Fibroblast of lung (primary cell): ENCODE measurements around the gene FAM169A.

ENCODE experiments used
- EZH2 ChIP-seq: IDR thresholded peaks from 2 replicates; pipeline ENCODE4 v1.5.1; 2012; ENCODE audit warnings: low read length, control low read depth, mild to moderate bottlenecking; ENCODE audit errors: missing control alignments
- TF ChIP-seq, protein P1 (sequence below), 2 donors: IDR thresholded peaks in 1 of 2; conservative IDR thresholded peaks in 1 of 2; 1 replicate in 1 of 2; 2 replicates in 1 of 2; pipeline ENCODE4 v1.5.1; 2011 to 2012; ENCODE audit warnings: low read length in 2 of 2, control low read depth in 1 of 2, inconsistent platforms in 1 of 2, low read depth in 1 of 2, mild to moderate bottlenecking in 1 of 2

DNA sequence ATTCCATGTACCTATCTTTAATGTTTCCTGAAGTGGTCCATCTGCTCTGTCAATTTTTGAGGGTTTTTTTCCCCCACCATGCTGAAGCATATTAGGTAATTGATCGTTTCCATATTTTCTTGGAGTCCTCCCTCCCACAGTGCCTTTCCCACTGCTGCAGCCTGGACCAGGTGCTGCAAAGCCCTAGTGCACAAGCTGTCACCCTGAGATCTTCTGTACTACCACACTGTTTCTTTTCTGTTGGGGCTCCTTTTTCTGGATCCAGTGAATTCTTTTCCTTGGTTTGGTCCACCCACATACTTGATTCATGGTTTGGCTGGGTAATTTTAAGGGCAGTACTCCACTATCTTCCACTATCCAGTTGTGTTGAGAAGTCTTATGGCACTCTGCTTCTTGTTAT, 30.9 kb upstream of the FAM169A start:
- no peak for TF ChIP-seq EZH2
- TF ChIP-seq, protein P1, sequence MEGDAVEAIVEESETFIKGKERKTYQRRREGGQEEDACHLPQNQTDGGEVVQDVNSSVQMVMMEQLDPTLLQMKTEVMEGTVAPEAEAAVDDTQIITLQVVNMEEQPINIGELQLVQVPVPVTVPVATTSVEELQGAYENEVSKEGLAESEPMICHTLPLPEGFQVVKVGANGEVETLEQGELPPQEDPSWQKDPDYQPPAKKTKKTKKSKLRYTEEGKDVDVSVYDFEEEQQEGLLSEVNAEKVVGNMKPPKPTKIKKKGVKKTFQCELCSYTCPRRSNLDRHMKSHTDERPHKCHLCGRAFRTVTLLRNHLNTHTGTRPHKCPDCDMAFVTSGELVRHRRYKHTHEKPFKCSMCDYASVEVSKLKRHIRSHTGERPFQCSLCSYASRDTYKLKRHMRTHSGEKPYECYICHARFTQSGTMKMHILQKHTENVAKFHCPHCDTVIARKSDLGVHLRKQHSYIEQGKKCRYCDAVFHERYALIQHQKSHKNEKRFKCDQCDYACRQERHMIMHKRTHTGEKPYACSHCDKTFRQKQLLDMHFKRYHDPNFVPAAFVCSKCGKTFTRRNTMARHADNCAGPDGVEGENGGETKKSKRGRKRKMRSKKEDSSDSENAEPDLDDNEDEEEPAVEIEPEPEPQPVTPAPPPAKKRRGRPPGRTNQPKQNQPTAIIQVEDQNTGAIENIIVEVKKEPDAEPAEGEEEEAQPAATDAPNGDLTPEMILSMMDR (conservative IDR thresholded peaks at IDR 0.05 in 1 of 2, IDR thresholded peaks at IDR 0.05 in 1 of 2; ENCODE audit: low read depth in 1 of 2, low read length in 2 of 2): no peak
